ENCODE measurements around the gene SLC37A3. TPM values are rescaled to one million over a fixed set of nuclear protein-coding genes. Genes with fewer than 3 reads are reported as not detected.

The SLC37A3 gene
- total and polyA plus RNA-seq, 2 of the 13 experiments (the other 11 are each of a cell fraction or from before 2014, with no cell fraction given): 21.3 to 27.9 TPM

DNA sequence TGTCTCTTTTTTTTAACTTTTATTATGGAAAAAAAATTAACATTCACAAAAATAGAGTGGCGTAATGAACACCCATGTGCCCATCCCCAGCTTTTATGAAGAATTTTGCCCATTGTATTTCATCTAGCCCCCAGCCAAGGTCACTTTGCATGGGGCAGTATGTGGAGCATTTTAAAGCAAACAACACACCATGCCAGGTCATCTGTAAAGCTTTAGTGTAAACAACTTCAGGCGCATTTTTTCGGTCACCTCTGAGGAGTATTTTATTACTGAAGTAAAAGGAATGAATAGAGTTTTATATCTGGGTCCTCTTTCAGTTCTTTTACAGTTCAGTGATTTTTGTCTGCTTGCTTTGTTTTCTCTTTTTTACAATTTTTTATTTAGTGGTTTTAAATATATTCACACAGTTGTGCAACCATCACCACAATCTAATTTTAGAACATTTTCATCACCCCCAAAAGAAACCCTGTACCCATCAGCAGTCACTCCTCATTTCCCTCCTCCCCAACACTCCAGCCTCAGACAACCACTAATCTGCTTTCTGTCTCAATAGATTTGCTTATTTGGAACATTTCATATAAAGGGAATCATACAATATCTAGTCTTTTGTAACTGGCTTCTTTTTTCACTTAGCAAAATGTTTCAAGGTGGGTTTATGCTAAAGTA is 87.9 kb downstream of the SLC37A3 start (continued):
- TF ChIP-seq NCOR1 (IDR thresholded peaks at IDR 0.05; ENCODE audit: borderline replicate concordance, low read length): no peak; the same call in 1 of the 2 replicates
- TF ChIP-seq MXD4 (CRISPR knock-in tag; IDR thresholded peaks at IDR 0.05): no peak
- no peak for TF ChIP-seq ZEB1 (IDR thresholded peaks at IDR 0.05; ENCODE audit: insufficient replicate concordance, low read depth)
- TF ChIP-seq PRMT3 (CRISPR knock-in tag; IDR thresholded peaks at IDR 0.05; ENCODE audit: borderline replicate concordance, low read depth): no peak
- no peak for TF ChIP-seq DR1 (CRISPR knock-in tag; IDR thresholded peaks at IDR 0.05)
- TF ChIP-seq ZFP90 (CRISPR knock-in tag; IDR thresholded peaks at IDR 0.05; ENCODE audit: borderline replicate concordance): no peak
- TF ChIP-seq ZNF546 (CRISPR knock-in tag; conservative IDR thresholded peaks at IDR 0.05): no peak
- TF ChIP-seq ZNF550 (CRISPR knock-in tag; IDR thresholded peaks at IDR 0.05; ENCODE audit: borderline replicate concordance): no peak
- no peak for TF ChIP-seq GMEB1 (CRISPR knock-in tag; IDR thresholded peaks at IDR 0.05; ENCODE audit: borderline replicate concordance)
- no peak for TF ChIP-seq RNF219 (CRISPR knock-in tag; IDR thresholded peaks at IDR 0.05)
- TF ChIP-seq FOXC1 (CRISPR knock-in tag; IDR thresholded peaks at IDR 0.05; ENCODE audit: borderline replicate concordance): no peak
- no peak for TF ChIP-seq RBM39 (IDR thresholded peaks at IDR 0.05; ENCODE audit: low read depth, low read length, poor library complexity, severe bottlenecking)
- TF ChIP-seq ZFP37 (CRISPR knock-in tag; IDR thresholded peaks at IDR 0.05; ENCODE audit: borderline replicate concordance): 0 out of 2 replicates have a peak, but pooled peaks have one; percentile 25
- TF ChIP-seq SMAD3 (CRISPR knock-in tag; IDR thresholded peaks at IDR 0.05): peak; percentile 29; the same call in 1 of the 2 replicates
- TF ChIP-seq THAP11 (CRISPR knock-in tag; IDR thresholded peaks at IDR 0.05): 0 out of 2 replicates have a peak, but pooled peaks have one; percentile 28
- TF ChIP-seq ZNF253 (CRISPR knock-in tag; IDR thresholded peaks at IDR 0.05; ENCODE audit: borderline replicate concordance): no peak

Measured in HepG2 (cell line).